SH-SY5Y (cell line): Measurements from ENCODE around the gene TCN2.

Experiments
- GATA2 ChIP-seq: IDR thresholded peaks from 2 replicates; pipeline ENCODE4 v1.6.1; 2011; ENCODE audit warnings: mild to moderate bottlenecking, low read depth, low read length
- GATA3 ChIP-seq: IDR thresholded peaks from 2 replicates; pipeline ENCODE4 v1.6.1; 2011; ENCODE audit warnings: low read depth, mild to moderate bottlenecking, low read length, moderate library complexity

- no peak for TF ChIP-seq GATA3
- no peak for TF ChIP-seq GATA2
Measured at GRCh38 chr22:30646518-30647160, 39.7 kb downstream of the TCN2 start.
